Activated T-cell treated with anti-CD3 and anti-CD28 coated beads, Interleukin-2, amount 50 U/mL, for 72 hours (primary cell): ENCODE results near the gene CRISPLD2. TPM values are rescaled to one million over a fixed set of nuclear protein-coding genes. Genes with fewer than 3 reads are reported as not detected.

Experiments used
- total RNA-seq, 2 donors: library from RNA; stranded (reverse); gene quantifications; one replicate each; pipeline ENCODE4 v1.2.3, GENCODE V29; 2022

The CRISPLD2 gene
- total RNA-seq, 2 donors from 2014 or later = 0.38 to 0.51 TPM

Other genes starting within 250 kb of the CRISPLD2 start
- gene COTL1, start 201.9 kb upstream of the CRISPLD2 start, total RNA-seq = 100 to 1,000 TPM; 353 to 529 TPM
- gene KLHL36, start 171.5 kb upstream of the CRISPLD2 start, total RNA-seq = 10 to 100 TPM; 64.2 to 69.5 TPM
- gene USP10, start 120.0 kb upstream of the CRISPLD2 start, total RNA-seq = 100 to 1,000 TPM; 103 to 117 TPM
- gene ZDHHC7, start 191.6 kb downstream of the CRISPLD2 start, total RNA-seq = 10 to 100 TPM; 27.5 to 33.7 TPM
- gene KIAA0513, start 207.8 kb downstream of the CRISPLD2 start, total RNA-seq = 10 to 100 TPM; 10.6 to 14.5 TPM